HL-60 (cell line): Measurements from ENCODE around the gene EHBP1.

ENCODE experiments used
- DNase-seq, 2 experiments: peaks; one replicate each; pipeline ENCODE4 v3.0.0-alpha.2; 2010 to 2020; ENCODE audit warnings: low read depth in 1 of 2, low spot score in 1 of 2
- H3K27ac ChIP-seq: fragments of 250-450 bp; sonication (Bioruptor Pico); replicated peaks from 2 replicates; pipeline ENCODE4 v1.5.1; 2020; ENCODE audit warnings: mild to moderate bottlenecking, moderate library complexity
- H3K27me3 ChIP-seq: fragments of 250-450 bp; sonication (Bioruptor Pico); 2 replicates; pipeline ENCODE4 v1.5.1; 2021; ENCODE audit warnings: mild to moderate bottlenecking, moderate library complexity; ENCODE audit not compliant: insufficient read depth, poor library complexity, severe bottlenecking
- H3K4me3 ChIP-seq: replicated peaks from 2 replicates; pipeline ENCODE4 v1.5.1; 2011; ENCODE audit warnings: mild to moderate bottlenecking, control low read depth, low read length; ENCODE audit not compliant: insufficient read depth
- GABPA ChIP-seq: IDR thresholded peaks from 2 replicates; pipeline ENCODE4 v1.6.1; 2012; ENCODE audit warnings: low read depth
- POLR2AphosphoS5 ChIP-seq: IDR thresholded peaks from 2 replicates; pipeline ENCODE4 v1.6.1; 2012; ENCODE audit warnings: low read depth
- SPI1 ChIP-seq: IDR thresholded peaks from 2 replicates; pipeline ENCODE4 v1.6.1; 2012; ENCODE audit warnings: low read depth, mild to moderate bottlenecking, borderline replicate concordance
- TF ChIP-seq, protein P1 (sequence below): IDR thresholded peaks from one replicate; pipeline ENCODE4 v1.5.1; 2011; ENCODE audit warnings: low read length, control low read depth, inconsistent platforms; ENCODE audit not compliant: insufficient read depth
- TF ChIP-seq, protein P2 (sequence below): IDR thresholded peaks from 2 replicates; pipeline ENCODE4 v1.6.1; 2012; ENCODE audit warnings: low read depth; ENCODE audit not compliant: insufficient replicate concordance

The EHBP1 gene

DNA sequence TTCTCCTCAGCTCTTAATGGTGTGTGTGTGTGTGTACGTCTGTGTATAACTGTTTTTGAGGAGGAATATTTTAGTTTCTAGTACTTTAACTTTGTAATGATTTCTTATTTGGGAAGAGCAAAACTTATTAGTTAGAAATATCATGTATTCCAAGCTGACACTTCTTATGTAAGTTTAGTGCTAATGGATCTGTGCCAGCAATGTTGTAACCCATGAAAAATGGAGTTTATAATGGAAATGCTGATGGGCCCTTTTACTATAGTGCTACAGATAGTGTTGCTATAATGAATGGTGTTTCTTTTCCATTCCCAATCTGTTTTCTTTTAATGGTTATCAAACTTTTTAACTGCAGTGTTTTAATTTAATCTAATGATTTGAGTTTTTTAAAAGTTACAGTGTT, 295.3 kb downstream of the EHBP1 start:
- no peak overlapping the region for H3K4me3 ChIP-seq
- no peak for DNase-seq
- no peak overlapping the region for H3K27ac ChIP-seq
- TF ChIP-seq, protein P1, sequence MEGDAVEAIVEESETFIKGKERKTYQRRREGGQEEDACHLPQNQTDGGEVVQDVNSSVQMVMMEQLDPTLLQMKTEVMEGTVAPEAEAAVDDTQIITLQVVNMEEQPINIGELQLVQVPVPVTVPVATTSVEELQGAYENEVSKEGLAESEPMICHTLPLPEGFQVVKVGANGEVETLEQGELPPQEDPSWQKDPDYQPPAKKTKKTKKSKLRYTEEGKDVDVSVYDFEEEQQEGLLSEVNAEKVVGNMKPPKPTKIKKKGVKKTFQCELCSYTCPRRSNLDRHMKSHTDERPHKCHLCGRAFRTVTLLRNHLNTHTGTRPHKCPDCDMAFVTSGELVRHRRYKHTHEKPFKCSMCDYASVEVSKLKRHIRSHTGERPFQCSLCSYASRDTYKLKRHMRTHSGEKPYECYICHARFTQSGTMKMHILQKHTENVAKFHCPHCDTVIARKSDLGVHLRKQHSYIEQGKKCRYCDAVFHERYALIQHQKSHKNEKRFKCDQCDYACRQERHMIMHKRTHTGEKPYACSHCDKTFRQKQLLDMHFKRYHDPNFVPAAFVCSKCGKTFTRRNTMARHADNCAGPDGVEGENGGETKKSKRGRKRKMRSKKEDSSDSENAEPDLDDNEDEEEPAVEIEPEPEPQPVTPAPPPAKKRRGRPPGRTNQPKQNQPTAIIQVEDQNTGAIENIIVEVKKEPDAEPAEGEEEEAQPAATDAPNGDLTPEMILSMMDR = no peak
- TF ChIP-seq GABPA (no peak), POLR2AphosphoS5 (no peak), SPI1 (no peak)
- TF ChIP-seq, protein P2, sequence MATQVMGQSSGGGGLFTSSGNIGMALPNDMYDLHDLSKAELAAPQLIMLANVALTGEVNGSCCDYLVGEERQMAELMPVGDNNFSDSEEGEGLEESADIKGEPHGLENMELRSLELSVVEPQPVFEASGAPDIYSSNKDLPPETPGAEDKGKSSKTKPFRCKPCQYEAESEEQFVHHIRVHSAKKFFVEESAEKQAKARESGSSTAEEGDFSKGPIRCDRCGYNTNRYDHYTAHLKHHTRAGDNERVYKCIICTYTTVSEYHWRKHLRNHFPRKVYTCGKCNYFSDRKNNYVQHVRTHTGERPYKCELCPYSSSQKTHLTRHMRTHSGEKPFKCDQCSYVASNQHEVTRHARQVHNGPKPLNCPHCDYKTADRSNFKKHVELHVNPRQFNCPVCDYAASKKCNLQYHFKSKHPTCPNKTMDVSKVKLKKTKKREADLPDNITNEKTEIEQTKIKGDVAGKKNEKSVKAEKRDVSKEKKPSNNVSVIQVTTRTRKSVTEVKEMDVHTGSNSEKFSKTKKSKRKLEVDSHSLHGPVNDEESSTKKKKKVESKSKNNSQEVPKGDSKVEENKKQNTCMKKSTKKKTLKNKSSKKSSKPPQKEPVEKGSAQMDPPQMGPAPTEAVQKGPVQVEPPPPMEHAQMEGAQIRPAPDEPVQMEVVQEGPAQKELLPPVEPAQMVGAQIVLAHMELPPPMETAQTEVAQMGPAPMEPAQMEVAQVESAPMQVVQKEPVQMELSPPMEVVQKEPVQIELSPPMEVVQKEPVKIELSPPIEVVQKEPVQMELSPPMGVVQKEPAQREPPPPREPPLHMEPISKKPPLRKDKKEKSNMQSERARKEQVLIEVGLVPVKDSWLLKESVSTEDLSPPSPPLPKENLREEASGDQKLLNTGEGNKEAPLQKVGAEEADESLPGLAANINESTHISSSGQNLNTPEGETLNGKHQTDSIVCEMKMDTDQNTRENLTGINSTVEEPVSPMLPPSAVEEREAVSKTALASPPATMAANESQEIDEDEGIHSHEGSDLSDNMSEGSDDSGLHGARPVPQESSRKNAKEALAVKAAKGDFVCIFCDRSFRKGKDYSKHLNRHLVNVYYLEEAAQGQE = no peak
- no peaks in the 10 kb centered on the region for H3K27me3 ChIP-seq

DNA sequence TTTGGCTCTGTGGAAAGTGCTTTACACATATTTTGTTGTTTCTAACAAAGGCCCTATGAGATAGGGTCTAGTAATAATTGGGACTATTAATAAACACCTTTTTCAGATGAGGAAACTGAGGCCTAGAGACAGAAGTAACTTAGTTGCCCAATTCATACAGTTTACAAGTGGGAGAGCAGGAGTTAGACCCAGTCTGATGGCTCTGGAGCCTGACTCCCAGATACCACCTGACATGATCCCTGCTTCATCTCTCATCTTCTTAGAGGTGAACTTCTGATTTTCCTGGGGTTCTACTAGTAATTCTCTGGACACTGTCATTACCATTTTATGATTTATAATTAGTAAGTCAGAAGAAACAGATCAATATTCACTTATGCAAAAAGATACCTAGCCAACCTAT, 296.1 kb downstream of the EHBP1 start:
- no peak for DNase-seq
- TF ChIP-seq, protein P1 = no peak
- TF ChIP-seq SPI1 (no peak), GABPA (no peak)
- TF ChIP-seq, protein P2 = no peak

DNA sequence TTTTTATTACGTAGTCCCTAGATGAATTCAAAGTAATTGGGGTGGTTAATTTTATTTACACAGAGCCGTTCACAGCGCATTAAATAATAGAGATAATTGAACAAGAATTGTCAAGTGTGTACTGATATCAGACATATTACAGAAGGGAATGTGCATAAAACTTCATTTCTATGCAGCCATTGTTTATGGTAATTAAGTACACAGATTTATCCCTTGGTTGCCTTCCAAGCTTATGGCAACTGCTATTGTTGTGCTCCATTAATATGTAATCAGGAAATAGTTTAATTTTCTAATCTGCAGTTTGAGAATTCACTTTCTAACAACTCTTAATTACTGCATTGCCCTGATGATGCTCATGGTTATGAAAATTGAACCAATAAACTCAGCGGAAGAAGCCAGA, 297.8 kb downstream of the EHBP1 start:
- DNase-seq = no peak
- Histone ChIP-seq H3K27me3 (no peaks in the 10 kb centered on the region), H3K27ac (no peak overlapping the region), H3K4me3 (no peak overlapping the region)
- TF ChIP-seq, protein P2 = no peak
- TF ChIP-seq POLR2AphosphoS5 = no peak
- no peak for TF ChIP-seq SPI1
- TF ChIP-seq, protein P1 = no peak
- TF ChIP-seq GABPA = no peak

More for the DNA sequence above, 296.1 kb downstream of the EHBP1 start:
- Histone ChIP-seq H3K27me3 (no peaks in the 10 kb centered on the region), H3K4me3 (no peak overlapping the region), H3K27ac (no peak overlapping the region)
